ENCODE measurements around the gene XYLT2. TPM values are rescaled to one million over a fixed set of nuclear protein-coding genes. Genes with fewer than 3 reads are reported as not detected.

The XYLT2 gene
- total and polyA plus RNA-seq, 9 of the 15 experiments (the other 6 are each of a cell fraction or from before 2014, with no cell fraction given) = 0.63 to 9.1 (median 4.3) TPM

GRCh38 chr17:50303596-50303995 is 42.3 kb upstream of the XYLT2 start:
- H3K36me3 ChIP-seq (ENCODE audit: control insufficient read depth, insufficient read depth, low read length) = no peaks in the 10 kb centered on the region
- ChIA-PET POLR2A (no interaction called here), CTCF (ENCODE audit: low intra/inter-chr PET ratio) (no interaction called here)
- no peak overlapping the region for H3K9ac ChIP-seq (ENCODE audit: insufficient read depth in 1 of 2, low read depth in 2 of 2, low read length in 2 of 2)
- in situ Hi-C loops (cut with MboI) = no loop called here
- WGBS (ENCODE audit: insufficient coverage, low coverage, missing lambda C conversion rate) = 48% methylated on average over 4 of the region's 4 CpGs
- intact Hi-C loops (cut with micrococcal nuclease) = no loop called here
- FAIRE-seq (no peak), ATAC-seq (no peak), DNase-seq (ENCODE audit: extremely low read depth in 1 of 4, low spot score in 3 of 4) (no peak)
- no peaks in the 10 kb centered on the region for H3K9me3 ChIP-seq (replicated peaks; ENCODE audit: control insufficient read depth, insufficient read depth, low read depth, low read length)
- no peaks in the 10 kb centered on the region for H3K9me1 ChIP-seq (ENCODE audit: control insufficient read depth, insufficient read depth, low read length)
- peaks cover 0 to 10% of the 10 kb centered on the region in 2 experiments; a peak in 2 of 5 replicates for H3K4me1 ChIP-seq (replicated peaks in 1 of 2; ENCODE audit: control insufficient read depth in 2 of 2, insufficient read depth in 2 of 2, low read length in 2 of 2)
- no TSS peak for BruUV-seq (replicated peaks)
- no peak for TF ChIP-seq ZBTB9 (CRISPR knock-in tag; IDR thresholded peaks at IDR 0.05)
- TF ChIP-seq TAF7 (tag; IDR thresholded peaks at IDR 0.05) = no peak
- no peak for TF ChIP-seq ATF3 (IDR thresholded peaks at IDR 0.05)
- no peak for TF ChIP-seq ATF3 (CRISPR knock-in tag; conservative IDR thresholded peaks at IDR 0.05)
- no peak for TF ChIP-seq HIVEP1 (CRISPR knock-in tag; IDR thresholded peaks at IDR 0.05)
- no peak for TF ChIP-seq ZNF318 (IDR thresholded peaks at IDR 0.05; ENCODE audit: borderline replicate concordance in 1 of 2, low read depth in 1 of 2)
- TF ChIP-seq DDX20 (tag; IDR thresholded peaks at IDR 0.05; ENCODE audit: low read depth) = no peak
- no peak for TF ChIP-seq HES1 (IDR thresholded peaks at IDR 0.05; ENCODE audit: low read depth)
- H2AFZ ChIP-seq (ENCODE audit: low read depth, low read length) = no peak overlapping the region
- H3K4me3 ChIP-seq = no peak overlapping the region
- H4K20me1 ChIP-seq (replicated peaks; ENCODE audit: control insufficient read depth, insufficient read depth, low read length) = no peaks in the 10 kb centered on the region
- H3K79me2 ChIP-seq (ENCODE audit: control insufficient read depth, insufficient read depth, low read length) = no peaks in the 10 kb centered on the region
- H3K4me2 ChIP-seq (ENCODE audit: insufficient read depth, low read length) = no peak overlapping the region
- peaks cover 2 to 29% of the 10 kb centered on the region in 2 experiments; a peak in 3 of 5 replicates for H3K27me3 ChIP-seq (ENCODE audit: control insufficient read depth in 2 of 2, insufficient read depth in 2 of 2, low read length in 2 of 2)
- H3K27ac ChIP-seq (ENCODE audit: extremely low read depth, low read depth, low read length) = no peak overlapping the region

All from K562 (cell line).